HCT116 (cell line): Measurements from ENCODE around the gene CSF1R.

ENCODE experiments used
- CEBPB ChIP-seq: IDR thresholded peaks from 2 replicates; pipeline ENCODE4 v1.6.1; 2012; ENCODE audit warnings: low read depth
- CTCF ChIP-seq, 3 experiments: fragments of 200-600 bp in 1 of 3; sonication (generic) in 1 of 3; IDR thresholded peaks in 2 of 3; conservative IDR thresholded peaks in 1 of 3; 2 replicates each; pipeline ENCODE4 v1.5.1; 2012 to 2017; ENCODE audit warnings: low read depth in 2 of 3, low read length in 2 of 3, antibody characterized with exemption in 1 of 3, borderline replicate concordance in 1 of 3, control low read depth in 1 of 3, mild to moderate bottlenecking in 1 of 3, mixed read lengths in 1 of 3, mixed run types in 1 of 3, moderate library complexity in 1 of 3; ENCODE audit not compliant: insufficient read depth in 1 of 3
- EGR1 ChIP-seq: IDR thresholded peaks from 2 replicates; pipeline ENCODE4 v1.6.1; 2012; ENCODE audit warnings: low read depth
- POLR2A ChIP-seq: IDR thresholded peaks from 2 replicates; pipeline ENCODE4 v1.7.0; 2011; ENCODE audit warnings: borderline replicate concordance; ENCODE audit not compliant: insufficient read depth, insufficient read length; ENCODE audit errors: extremely low read depth
- POLR2AphosphoS5 ChIP-seq: IDR thresholded peaks from 2 replicates; pipeline ENCODE4 v1.6.1; 2011; ENCODE audit warnings: mild to moderate bottlenecking, low read depth, low read length, moderate library complexity
- REST ChIP-seq: IDR thresholded peaks from 2 replicates; pipeline ENCODE4 v1.6.1; 2012; ENCODE audit warnings: low read depth
- SIN3A ChIP-seq: IDR thresholded peaks from 2 replicates; pipeline ENCODE4 v1.6.1; 2012; ENCODE audit warnings: low read depth
- SP1 ChIP-seq: IDR thresholded peaks from 2 replicates; pipeline ENCODE4 v1.6.1; 2012; ENCODE audit warnings: low read depth
- ZFX ChIP-seq: fragments of 450-650 bp; IDR thresholded peaks from 2 replicates; pipeline ENCODE4 v1.6.1; 2017
- ZNF274 ChIP-seq: fragments of 200-500 bp; sonication (Bioruptor generic); IDR thresholded peaks from 2 replicates; pipeline ENCODE4 v1.6.1; 2014; ENCODE audit warnings: mild to moderate bottlenecking, low read depth, low read length, inconsistent platforms

GRCh38 chr5:150104550-150104870 lies 18.2 kb upstream of the CSF1R start:
- TF ChIP-seq SP1 (no peak), CTCF (IDR thresholded peaks at IDR 0.05 in 2 of 3, conservative IDR thresholded peaks at IDR 0.05 in 1 of 3; ENCODE audit: borderline replicate concordance in 1 of 3, insufficient read depth in 1 of 3, low read depth in 2 of 3, low read length in 2 of 3) (no peak), EGR1 (no peak), ZFX (no peak), POLR2A (no peak), CEBPB (no peak), POLR2AphosphoS5 (no peak), REST (no peak), SIN3A (no peak), ZNF274 (no peak)
